ENCODE measurements around the gene SNCA. TPM values are rescaled to one million over a fixed set of nuclear protein-coding genes. Genes with fewer than 3 reads are reported as not detected.

Gene SNCA
- total RNA-seq, 1 donor: 0.72 TPM

- Histone ChIP-seq H2AFZ (ENCODE audit: low read length) (no peak overlapping the region), H3K27ac (ENCODE audit: low read depth, low read length) (no peak overlapping the region), H3K27me3 (ENCODE audit: insufficient read depth, low read length) (no peaks in the 10 kb centered on the region), H3K4me3 (ENCODE audit: insufficient read depth, low read length) (no peak overlapping the region), H3K9me3 (ENCODE audit: low read depth, low read length) (no peaks in the 10 kb centered on the region), H4K20me1 (ENCODE audit: insufficient read depth, low read length) (no peaks in the 10 kb centered on the region), H3K79me2 (ENCODE audit: insufficient read depth, low read length) (no peaks in the 10 kb centered on the region), H3K36me3 (ENCODE audit: insufficient read depth, low read length) (no peaks in the 10 kb centered on the region), H3K4me2 (ENCODE audit: insufficient read depth, low read length) (no peak overlapping the region), H3K4me1 (ENCODE audit: insufficient read depth, low read length) (no peaks in the 10 kb centered on the region)
- no peak for DNase-seq (ENCODE audit: insufficient read length, low spot score, missing footprints)
- no peak for TF ChIP-seq CTCF (IDR thresholded peaks at IDR 0.05; ENCODE audit: extremely low read depth, low read depth, low read length)
These were observed 24.0 kb upstream of the SNCA start for GRCh38 chr4:89860971-89861370.

- H3K79me2 ChIP-seq (ENCODE audit: insufficient read depth, low read length): no peaks in the 10 kb centered on the region
- H3K9me3 ChIP-seq (ENCODE audit: low read depth, low read length): no peaks in the 10 kb centered on the region
- H3K4me1 ChIP-seq (ENCODE audit: insufficient read depth, low read length): no peaks in the 10 kb centered on the region
- no peak overlapping the region for H2AFZ ChIP-seq (ENCODE audit: low read length)
- H3K27me3 ChIP-seq (ENCODE audit: insufficient read depth, low read length): no peaks in the 10 kb centered on the region
- no peaks in the 10 kb centered on the region for H4K20me1 ChIP-seq (ENCODE audit: insufficient read depth, low read length)
- no peak overlapping the region for H3K4me2 ChIP-seq (ENCODE audit: insufficient read depth, low read length)
- no peak overlapping the region for H3K4me3 ChIP-seq (ENCODE audit: insufficient read depth, low read length)
- DNase-seq (ENCODE audit: insufficient read length, low spot score, missing footprints): no peak
- H3K27ac ChIP-seq (ENCODE audit: low read depth, low read length): no peak overlapping the region
- TF ChIP-seq CTCF (IDR thresholded peaks at IDR 0.05; ENCODE audit: extremely low read depth, low read depth, low read length): no peak
- no peaks in the 10 kb centered on the region for H3K36me3 ChIP-seq (ENCODE audit: insufficient read depth, low read length)
These were observed 18.3 kb upstream of the SNCA start for GRCh38 chr4:89855236-89855635.

- Histone ChIP-seq H3K9me3 (ENCODE audit: low read depth, low read length) (no peaks in the 10 kb centered on the region), H3K4me2 (ENCODE audit: insufficient read depth, low read length) (no peak overlapping the region), H2AFZ (ENCODE audit: low read length) (no peak overlapping the region), H3K36me3 (ENCODE audit: insufficient read depth, low read length) (no peaks in the 10 kb centered on the region), H3K27ac (ENCODE audit: low read depth, low read length) (no peak overlapping the region), H3K4me3 (ENCODE audit: insufficient read depth, low read length) (no peak overlapping the region), H3K27me3 (ENCODE audit: insufficient read depth, low read length) (no peaks in the 10 kb centered on the region), H4K20me1 (ENCODE audit: insufficient read depth, low read length) (no peaks in the 10 kb centered on the region), H3K4me1 (ENCODE audit: insufficient read depth, low read length) (no peaks in the 10 kb centered on the region), H3K79me2 (ENCODE audit: insufficient read depth, low read length) (no peaks in the 10 kb centered on the region)
- DNase-seq (ENCODE audit: insufficient read length, low spot score, missing footprints): peak; percentile 61
- TF ChIP-seq CTCF (IDR thresholded peaks at IDR 0.05; ENCODE audit: extremely low read depth, low read depth, low read length): no peak
These were observed 10.8 kb upstream of the SNCA start for GRCh38 chr4:89847571-89848325.

- no peaks in the 10 kb centered on the region for H4K20me1 ChIP-seq (ENCODE audit: insufficient read depth, low read length)
- H3K27me3 ChIP-seq (ENCODE audit: insufficient read depth, low read length): peaks cover 48% of the 10 kb centered on the region
- no peaks in the 10 kb centered on the region for H3K9me3 ChIP-seq (ENCODE audit: low read depth, low read length)
- no peak for DNase-seq (ENCODE audit: insufficient read length, low spot score, missing footprints)
- H3K36me3 ChIP-seq (ENCODE audit: insufficient read depth, low read length): no peaks in the 10 kb centered on the region
- no peak overlapping the region for H3K27ac ChIP-seq (ENCODE audit: low read depth, low read length)
- no peak overlapping the region for H2AFZ ChIP-seq (ENCODE audit: low read length)
- H3K4me3 ChIP-seq (ENCODE audit: insufficient read depth, low read length): no peak overlapping the region
- no peak for TF ChIP-seq CTCF (IDR thresholded peaks at IDR 0.05; ENCODE audit: extremely low read depth, low read depth, low read length)
- no peaks in the 10 kb centered on the region for H3K4me1 ChIP-seq (ENCODE audit: insufficient read depth, low read length)
- H3K4me2 ChIP-seq (ENCODE audit: insufficient read depth, low read length): no peak overlapping the region
- no peaks in the 10 kb centered on the region for H3K79me2 ChIP-seq (ENCODE audit: insufficient read depth, low read length)
These were observed 2.6 kb upstream of the SNCA start for GRCh38 chr4:89839558-89839957.
